Thymus (tissue), 11 donors: Measurements from ENCODE around the gene TMEM178B. TPM values are rescaled to one million over a fixed set of nuclear protein-coding genes. Genes with fewer than 3 reads are reported as not detected.

Source experiments
- DNase-seq, 9 donors: peaks; one replicate each; pipeline ENCODE4 v3.0.0-alpha.2; 2013; ENCODE audit warnings: low spot score in 9 of 9, low read depth in 6 of 9, missing footprints in 1 of 9
- H3K27ac ChIP-seq, 2 donors: one replicate each; pipeline ENCODE4 v1.5.1; 2013; ENCODE audit warnings: control low read depth in 1 of 2, low read depth in 1 of 2, low read length in 1 of 2, mild to moderate bottlenecking in 1 of 2, moderate library complexity in 1 of 2
- H3K27me3 ChIP-seq, 2 donors: one replicate each; pipeline ENCODE4 v1.5.1; 2013; ENCODE audit warnings: low read length in 1 of 2; ENCODE audit not compliant: control insufficient read depth in 2 of 2, insufficient read depth in 1 of 2
- H3K36me3 ChIP-seq, 2 donors: one replicate each; pipeline ENCODE4 v1.5.1; 2013; ENCODE audit warnings: low read length in 1 of 2, mild to moderate bottlenecking in 1 of 2, moderate library complexity in 1 of 2; ENCODE audit not compliant: control insufficient read depth in 2 of 2, insufficient read depth in 2 of 2
- H3K4me1 ChIP-seq, 2 donors: one replicate each; pipeline ENCODE4 v1.5.1; 2013; ENCODE audit warnings: low read length in 2 of 2; ENCODE audit not compliant: control insufficient read depth in 2 of 2, insufficient read depth in 2 of 2
- H3K4me3 ChIP-seq, 2 donors: one replicate each; pipeline ENCODE4 v1.5.1; 2013; ENCODE audit warnings: low read length in 2 of 2, control low read depth in 1 of 2, mild to moderate bottlenecking in 1 of 2
- H3K9me3 ChIP-seq, 2 donors: one replicate each; pipeline ENCODE4 v1.5.1; 2013; ENCODE audit warnings: low read length in 1 of 2, mild to moderate bottlenecking in 1 of 2; ENCODE audit not compliant: control insufficient read depth in 2 of 2, insufficient read depth in 1 of 2
- WGBS: extraction: QIAGEN DNeasy Blood & Tissue Kit; methylation state at CpG from one replicate; pipeline ENCODE4 v1.1.7; 2013; 5-methylcytosine and 5-hydroxymethylcytosine counted together
- polyA plus RNA-seq: library from polyadenylated mRNA; stranded (reverse); fragments of 200-250 nt; gene quantifications from one replicate; pipeline ENCODE4 v1.2.3, GENCODE V29; 2013
- total RNA-seq: library from RNA; stranded (reverse); fragments of 120-200 nt; gene quantifications from one replicate; pipeline ENCODE4 v1.2.4, GENCODE V29; 2013
- donor health status: healthy.

Gene TMEM178B
- total and polyA plus RNA-seq, 2 donors: 0.68 to 2.0 TPM

DNA sequence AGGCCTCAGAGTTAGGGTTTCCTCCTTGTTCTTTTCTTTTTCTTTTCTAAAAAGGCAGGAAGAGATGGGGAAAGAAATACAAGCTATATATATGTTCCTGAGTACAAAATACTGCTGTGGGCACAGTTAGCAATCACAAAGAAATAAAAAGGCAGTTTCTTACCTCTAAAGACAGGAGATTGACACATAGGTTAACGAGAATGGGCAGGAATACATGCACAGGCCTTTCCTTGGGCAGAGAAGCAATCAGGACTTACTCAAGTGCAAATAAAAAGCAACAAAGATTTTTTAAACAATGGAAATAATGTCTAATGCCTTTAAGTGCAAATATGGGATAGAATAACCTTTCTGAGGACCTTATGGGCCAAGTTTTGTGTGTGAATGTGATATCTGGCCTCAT, 357.8 kb downstream of the TMEM178B start:
- no peak overlapping the region for H3K27ac ChIP-seq
- H3K4me3 ChIP-seq: no peak overlapping the region
- H3K27me3 ChIP-seq: peaks cover 0 to 7% of the 10 kb centered on the region in 2 donors
- no peaks in the 10 kb centered on the region for H3K9me3 ChIP-seq
- H3K4me1 ChIP-seq: no peaks in the 10 kb centered on the region
- no peak for DNase-seq
- WGBS: 81% methylated on average over 1 of the region's 1 CpG
- no peaks in the 10 kb centered on the region for H3K36me3 ChIP-seq

DNA sequence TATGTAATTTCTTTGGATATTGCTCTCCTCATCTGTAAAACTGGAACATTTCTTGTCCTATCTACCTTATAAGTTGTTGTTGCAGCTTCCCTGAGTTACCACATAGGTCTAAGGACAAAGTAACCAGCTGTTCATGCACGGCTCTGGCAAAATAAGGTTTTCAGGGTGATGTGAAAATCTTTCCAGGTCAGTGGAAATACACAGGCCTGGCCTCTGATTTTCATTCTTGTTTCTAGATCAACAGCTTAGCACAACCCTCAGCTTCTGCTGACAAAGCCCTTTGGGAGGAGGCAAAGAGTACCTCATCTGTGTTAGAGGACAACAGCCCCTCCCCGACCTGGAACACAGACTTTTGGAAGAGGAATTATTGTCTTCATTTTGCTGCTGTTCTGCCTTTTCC, 359.8 kb downstream of the TMEM178B start:
- WGBS: 86% methylated on average over 2 of the region's 2 CpGs

DNA sequence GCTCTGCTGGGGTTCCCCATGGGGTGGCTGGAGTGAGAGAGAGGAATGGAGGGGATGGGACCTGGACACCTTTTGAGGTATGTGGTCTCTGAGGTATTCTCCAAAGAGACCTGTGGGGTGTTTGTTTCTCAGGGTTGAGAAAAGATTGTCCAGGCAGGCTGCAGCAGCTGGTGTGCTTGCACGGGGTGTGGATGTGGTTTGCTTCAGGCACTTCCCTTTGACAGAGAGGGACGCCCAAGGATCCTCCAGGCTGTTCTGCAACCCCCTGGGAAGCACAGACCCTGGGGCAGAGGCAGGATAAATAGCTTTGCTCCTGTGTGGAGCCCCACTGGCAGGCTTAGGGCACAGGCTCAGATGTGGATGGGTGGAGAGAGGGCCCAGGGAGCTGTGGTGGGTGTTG, 362.3 kb downstream of the TMEM178B start:
- Histone ChIP-seq H3K27ac (no peak overlapping the region), H3K4me1 (no peaks in the 10 kb centered on the region), H3K4me3 (no peak overlapping the region), H3K9me3 (no peaks in the 10 kb centered on the region), H3K36me3 (no peaks in the 10 kb centered on the region), H3K27me3 (peaks cover 0 to 3% of the 10 kb centered on the region in 2 donors)
- 5% methylated on average over 2 of the region's 2 CpGs for WGBS
- no peak for DNase-seq

More for the DNA sequence above, 359.8 kb downstream of the TMEM178B start:
- H3K9me3 ChIP-seq: no peaks in the 10 kb centered on the region
- no peak for DNase-seq
- H3K27ac ChIP-seq: no peak overlapping the region
- peaks cover 0 to 7% of the 10 kb centered on the region in 2 donors for H3K27me3 ChIP-seq
- no peak overlapping the region for H3K4me3 ChIP-seq
- no peaks in the 10 kb centered on the region for H3K4me1 ChIP-seq
- H3K36me3 ChIP-seq: no peaks in the 10 kb centered on the region

DNA sequence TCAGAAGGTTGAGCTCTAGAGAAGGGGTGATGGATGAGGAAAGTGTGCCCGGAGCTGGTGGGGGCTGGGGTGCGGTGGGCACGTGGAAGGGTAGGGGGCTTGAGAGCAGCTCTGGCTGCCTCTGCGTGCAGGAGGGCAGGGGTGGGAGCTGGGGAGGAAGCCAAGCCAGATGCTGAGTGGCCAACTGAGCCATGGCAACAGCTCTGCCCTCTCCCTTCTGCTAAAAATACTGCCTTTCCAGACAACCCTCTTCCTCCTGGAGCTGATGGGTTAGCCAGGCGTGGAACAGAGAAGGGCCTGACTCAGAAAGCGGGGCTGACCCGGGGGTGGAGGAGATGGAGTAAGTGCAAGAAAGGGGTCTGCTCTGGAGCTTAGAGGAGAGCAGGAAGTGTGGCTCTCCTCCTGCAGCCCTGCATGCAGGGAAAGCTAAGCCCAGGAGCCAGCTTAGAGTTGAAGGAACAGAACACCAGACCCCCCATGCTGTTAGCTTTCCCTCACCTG, 362.8 kb downstream of the TMEM178B start:
- WGBS: 69% methylated on average over 7 of the region's 7 CpGs
- Histone ChIP-seq H3K4me1 (no peaks in the 10 kb centered on the region), H3K27ac (no peak overlapping the region), H3K4me3 (no peak overlapping the region), H3K27me3 (peaks cover 0 to 3% of the 10 kb centered on the region in 2 donors), H3K9me3 (no peaks in the 10 kb centered on the region), H3K36me3 (no peaks in the 10 kb centered on the region)
- no peak for DNase-seq

DNA sequence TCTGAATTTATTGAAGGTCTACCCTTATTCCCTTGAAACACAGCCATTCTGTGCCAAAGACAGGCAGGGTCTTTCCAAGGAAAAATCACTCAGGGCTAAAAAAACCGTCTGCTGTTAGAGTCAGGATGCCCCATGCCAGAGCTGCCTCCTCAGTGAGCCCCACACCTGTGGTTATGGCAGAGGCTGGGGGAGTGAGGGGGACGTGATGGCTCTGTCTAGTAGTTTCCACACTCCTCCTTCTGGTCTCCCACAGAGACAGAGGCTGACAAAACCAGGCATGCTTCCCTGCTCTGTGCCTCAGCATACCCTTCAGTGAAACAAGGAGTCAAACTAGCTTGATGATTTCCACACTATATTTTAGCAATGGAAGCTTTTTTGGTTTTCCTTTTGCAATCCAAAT, 365.3 kb downstream of the TMEM178B start:
- H3K9me3 ChIP-seq: no peaks in the 10 kb centered on the region
- no peak overlapping the region for H3K4me3 ChIP-seq
- H3K4me1 ChIP-seq: no peaks in the 10 kb centered on the region
- peaks cover 0 to 3% of the 10 kb centered on the region in 2 donors for H3K27me3 ChIP-seq
- H3K36me3 ChIP-seq: no peaks in the 10 kb centered on the region
- H3K27ac ChIP-seq: no peak overlapping the region
- no peak for DNase-seq
- 74% methylated on average over 2 of the region's 2 CpGs for WGBS

DNA sequence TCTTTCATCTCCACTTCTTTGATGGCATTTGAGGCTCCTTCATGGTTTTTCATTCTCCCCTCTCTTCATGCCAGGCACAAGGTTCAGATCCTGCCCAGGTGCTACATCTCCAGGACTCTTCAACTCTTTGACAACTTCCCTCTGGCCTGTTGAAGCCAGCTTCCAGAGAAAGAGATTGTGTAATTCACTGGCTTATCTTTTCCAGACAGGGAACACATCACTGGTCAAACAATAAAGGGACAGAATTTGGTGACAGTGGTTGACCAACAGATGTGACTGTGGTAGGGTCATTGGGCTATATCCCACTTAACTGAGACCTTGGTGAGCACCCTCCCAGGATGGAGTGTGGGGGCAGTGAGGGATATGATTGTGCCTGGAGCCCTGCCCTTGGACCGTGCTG, 365.9 kb downstream of the TMEM178B start:
- Histone ChIP-seq H3K27ac (no peak overlapping the region), H3K9me3 (no peaks in the 10 kb centered on the region), H3K4me1 (no peaks in the 10 kb centered on the region), H3K36me3 (no peaks in the 10 kb centered on the region), H3K4me3 (no peak overlapping the region), H3K27me3 (peaks cover 0 to 3% of the 10 kb centered on the region in 2 donors)
- WGBS: 63% methylated on average over 1 of the region's 1 CpG
- no peak for DNase-seq

DNA sequence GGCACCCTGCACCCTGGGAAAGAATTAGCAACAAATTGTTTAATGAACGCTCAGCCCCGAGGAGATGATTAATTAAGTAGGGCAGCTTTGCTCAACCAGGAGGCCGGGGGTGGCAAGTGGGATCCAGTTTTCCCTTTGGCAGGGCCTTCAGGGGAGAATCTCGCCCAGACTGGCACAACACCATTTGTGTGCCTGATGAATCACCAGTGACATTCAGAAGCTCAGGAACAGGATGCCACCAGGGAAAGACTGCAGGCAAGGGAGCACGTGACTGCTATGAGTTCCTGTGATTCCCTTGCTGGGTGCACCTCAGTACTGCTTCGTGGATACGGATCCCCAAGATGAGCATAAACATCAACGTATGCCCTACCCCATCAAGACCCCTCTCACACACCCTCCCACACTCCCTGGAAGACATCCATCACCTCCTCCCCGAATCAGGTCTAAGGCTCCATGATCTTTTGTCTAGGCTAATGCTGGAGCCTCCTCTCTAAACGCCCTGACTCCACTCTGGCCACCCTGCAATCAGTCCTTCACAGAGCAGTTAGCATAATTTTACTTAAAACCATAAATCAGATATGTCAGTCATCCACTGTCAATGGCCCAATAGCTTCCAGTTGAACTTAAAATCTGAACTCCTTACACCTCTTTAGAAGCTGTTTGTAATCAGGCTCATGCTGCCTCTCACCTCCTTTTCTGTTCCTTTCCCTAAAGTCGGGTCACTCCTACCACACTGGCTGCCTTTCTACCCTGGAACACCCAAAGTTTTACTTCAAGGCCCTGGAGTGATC, 368.2 kb downstream of the TMEM178B start:
- Histone ChIP-seq H3K9me3 (no peaks in the 10 kb centered on the region), H3K4me3 (no peak overlapping the region), H3K27me3 (no peaks in the 10 kb centered on the region), H3K4me1 (no peaks in the 10 kb centered on the region), H3K27ac (no peak overlapping the region), H3K36me3 (no peaks in the 10 kb centered on the region)
- DNase-seq: no peak
- WGBS: 89% methylated on average over 11 of the region's 11 CpGs

DNA sequence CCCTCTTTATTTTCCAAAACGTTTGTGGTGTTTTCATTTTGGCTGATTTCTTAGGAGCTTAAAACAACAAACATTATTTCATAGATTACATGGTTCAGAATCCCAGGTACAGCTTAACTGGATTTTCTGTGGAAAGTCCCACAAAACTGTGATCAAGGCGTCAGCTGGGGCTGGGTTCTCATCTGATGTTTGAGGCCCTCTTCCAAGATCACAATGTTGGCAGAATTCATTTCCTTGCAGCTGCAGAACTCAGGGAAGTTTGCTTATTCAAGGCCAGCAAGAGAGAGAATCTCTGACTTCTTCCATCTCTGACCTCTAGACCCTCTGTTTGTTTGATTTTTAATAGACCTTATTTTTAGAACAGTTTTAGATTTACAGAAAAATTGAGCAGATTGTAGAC, 368.9 kb downstream of the TMEM178B start:
- no peaks in the 10 kb centered on the region for H3K27me3 ChIP-seq
- WGBS: 77% methylated on average over 2 of the region's 2 CpGs
- no peak overlapping the region for H3K4me3 ChIP-seq
- no peak overlapping the region for H3K27ac ChIP-seq
- H3K9me3 ChIP-seq: no peaks in the 10 kb centered on the region
- H3K36me3 ChIP-seq: no peaks in the 10 kb centered on the region
- no peaks in the 10 kb centered on the region for H3K4me1 ChIP-seq
- DNase-seq: no peak

DNA sequence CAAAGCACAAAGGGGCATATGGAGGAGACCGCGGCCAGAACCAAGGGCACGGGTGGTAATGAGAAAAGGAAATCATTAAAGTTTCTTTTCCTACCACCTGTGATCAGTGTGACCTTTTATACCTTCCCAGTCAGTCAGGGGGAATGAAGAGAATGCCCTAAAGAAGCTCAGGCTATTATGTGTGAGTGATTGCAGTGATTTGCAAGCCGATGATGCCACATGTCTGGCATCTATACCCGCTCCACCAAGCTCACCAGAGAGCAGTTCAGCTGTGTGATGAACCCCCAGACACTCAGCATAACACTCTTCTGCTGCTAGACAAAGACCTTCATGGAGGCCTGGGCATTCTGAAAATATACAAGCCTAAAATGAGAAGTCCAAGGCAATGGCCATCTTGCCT, 371.1 kb downstream of the TMEM178B start:
- Histone ChIP-seq H3K27ac (no peak overlapping the region), H3K4me3 (no peak overlapping the region), H3K4me1 (no peaks in the 10 kb centered on the region), H3K36me3 (no peaks in the 10 kb centered on the region), H3K27me3 (no peaks in the 10 kb centered on the region), H3K9me3 (no peaks in the 10 kb centered on the region)
- DNase-seq: no peak
- WGBS: 96% methylated on average over 5 of the region's 5 CpGs
